Left colon (tissue), 2 donors: ENCODE data around the gene TAF11L11. TPM values are rescaled to one million over a fixed set of nuclear protein-coding genes. Genes with fewer than 3 reads are reported as not detected.
"Not testable (repeated sequence)": the region's sequence is repeated elsewhere in the genome, so short reads cannot be mapped to it uniquely, and the experiment has no call there.

ENCODE experiments used
- ATAC-seq: fragments of 200-7000 bp; cut with Tn5 transposase; one replicate; pipeline ENCODE4 v1.9.1; 2020; ENCODE audit warnings: mild to moderate bottlenecking, moderate library complexity
- DNase-seq, 2 donors: peaks; one replicate each; pipeline ENCODE4 v3.0.0-alpha.2; 2020
- intact Hi-C, 2 donors: fragments of 100-400 bp; cut with DNase I in 1 of 2; cut with micrococcal nuclease in 1 of 2; formaldehyde crosslinking; loops; one replicate each; pipeline versions ENCODE4 v1.11.2 to v1.14.0; 2022; cut with DNase I, micrococcal nuclease
- long read RNA-seq: library from polyadenylated mRNA; unstranded; transcript quantifications from one replicate; pipeline ENCODE4 v2.0.0, GENCODE V29; 2021
- total RNA-seq, 2 donors: library from RNA; stranded (reverse); fragmentation: NEBNext Ultra II Directional; extraction: Animal tissue kit (Norgen Biotek cat#: 25700); gene quantifications; one replicate each; pipeline ENCODE4 v1.2.1, GENCODE V29; 2021
- donor health status: DM: no; HTN: no; CAD: no.
- donor health status: DM: yes; HTN: yes; CAD: no.

Gene TAF11L11
- total RNA-seq: not detected
- long read RNA-seq: 0 reads

- ATAC-seq, DNase-seq, intact Hi-C loops: not testable (repeated sequence)
These were observed at the start of gene TAF11L11 for GRCh38 chr5:17603880-17604279. Gene TAF11L11, plus strand, starts transcription at chr5:17604183.

- ATAC-seq, DNase-seq, intact Hi-C loops: not testable (repeated sequence)
These were observed 18.3 kb upstream of the TAF11L11 start, which contains the start of gene TAF11L7 for GRCh38 chr5:17585658-17586057. Gene TAF11L7, minus strand, starts transcription at chr5:17585758.

GRCh38 chr5:17590860-17591259 lies 13.1 kb upstream of the TAF11L11 start, which contains the start of gene TAF11L8:
Gene TAF11L8, minus strand, starts transcription at chr5:17590960.
- intact Hi-C loops, ATAC-seq, DNase-seq: not testable (repeated sequence)

GRCh38 chr5:17594255-17594654 lies 9.7 kb upstream of the TAF11L11 start, which contains the start of gene TAF11L9:
Gene TAF11L9, minus strand, starts transcription at chr5:17594394.
- intact Hi-C loops, DNase-seq, ATAC-seq: not testable (repeated sequence)

GRCh38 chr5:17597728-17598127 lies 6.3 kb upstream of the TAF11L11 start, which contains the start of gene TAF11L10:
Gene TAF11L10, minus strand, starts transcription at chr5:17597828.
- intact Hi-C loops, ATAC-seq, DNase-seq: not testable (repeated sequence)

- DNase-seq (no peak), ATAC-seq (no peak)
These were observed 968 bp downstream of the TAF11L11 start for GRCh38 chr5:17604951-17605350.

GRCh38 chr5:17607461-17607860 lies 3.5 kb downstream of the TAF11L11 start:
- DNase-seq, ATAC-seq, intact Hi-C loops: not testable (repeated sequence)

More at GRCh38 chr5:17604951-17605350, 968 bp downstream of the TAF11L11 start:
- intact Hi-C loops: no loop called here

GRCh38 chr5:17610092-17610491 lies 6.1 kb downstream of the TAF11L11 start, which contains the start of gene TAF11L12:
Gene TAF11L12, plus strand, starts transcription at chr5:17610392.
- ATAC-seq, DNase-seq, intact Hi-C loops: not testable (repeated sequence)

- no peak for ATAC-seq
- intact Hi-C loops: no loop called here
- DNase-seq: no peak
These were observed 11.1 kb downstream of the TAF11L11 start for GRCh38 chr5:17614872-17615605.

- ATAC-seq: no peak
- no peak for DNase-seq
- intact Hi-C loops: no loop called here
These were observed 15.4 kb downstream of the TAF11L11 start for GRCh38 chr5:17619354-17619753.

GRCh38 chr5:17620627-17621026 lies 16.6 kb downstream of the TAF11L11 start:
- intact Hi-C loops: no loop called here
- DNase-seq (no peak), ATAC-seq (no peak)

- ATAC-seq (no peak), DNase-seq (no peak)
- intact Hi-C loops: no loop called here
These were observed 21.7 kb downstream of the TAF11L11 start for GRCh38 chr5:17625686-17626085.

- intact Hi-C loops, ATAC-seq: not testable (repeated sequence)
These were observed 27.8 kb downstream of the TAF11L11 start, which contains the start of gene TAF11L13 for GRCh38 chr5:17631788-17632187. Gene TAF11L13, plus strand, starts transcription at chr5:17632088.

GRCh38 chr5:17634160-17634559 lies 30.2 kb downstream of the TAF11L11 start, which contains the start of gene TAF11L14:
Gene TAF11L14, plus strand, starts transcription at chr5:17634460.
- intact Hi-C loops: no loop called here
- DNase-seq: no peak
- no peak for ATAC-seq

More at GRCh38 chr5:17631788-17632187, 27.8 kb downstream of the TAF11L11 start, which contains the start of gene TAF11L13:
- not testable (repeated sequence) for DNase-seq

GRCh38 chr5:17649232-17649631 lies 45.2 kb downstream of the TAF11L11 start:
- not testable (repeated sequence) for ATAC-seq, DNase-seq

GRCh38 chr5:17655201-17655759 lies 51.3 kb downstream of the TAF11L11 start:
- intact Hi-C loops, ATAC-seq, DNase-seq: not testable (repeated sequence)

More at GRCh38 chr5:17649232-17649631, 45.2 kb downstream of the TAF11L11 start:
- intact Hi-C loops: not testable (repeated sequence)
